Osteocyte (in vitro differentiated cells): ENCODE data around the gene DENND5B. TPM values are rescaled to one million over a fixed set of nuclear protein-coding genes. Genes with fewer than 3 reads are reported as not detected.
"Not testable (repeated sequence)": the region's sequence is repeated elsewhere in the genome, so short reads cannot be mapped to it uniquely, and the experiment has no call there.

Experiments used
- DNase-seq: peaks from one replicate; pipeline ENCODE4 v3.0.0; 2021; ENCODE audit warnings: mixed read lengths; ENCODE audit not compliant: unreplicated experiment; ENCODE audit errors: extremely low spot score
- H3K27ac Mint-ChIP-seq: one replicate; pipeline ENCODE4 v1.8.0; 2021; ENCODE audit warnings: mild to moderate bottlenecking, mixed read lengths; ENCODE audit not compliant: unreplicated experiment
- H3K27me3 Mint-ChIP-seq: one replicate; pipeline ENCODE4 v1.8.0; 2021; ENCODE audit warnings: mixed read lengths; ENCODE audit not compliant: unreplicated experiment
- H3K36me3 Mint-ChIP-seq: one replicate; pipeline ENCODE4 v1.8.0; 2021; ENCODE audit warnings: mixed read lengths; ENCODE audit not compliant: unreplicated experiment
- H3K4me1 Mint-ChIP-seq: one replicate; pipeline ENCODE4 v1.8.0; 2021; ENCODE audit warnings: mixed read lengths; ENCODE audit not compliant: unreplicated experiment
- H3K4me3 Mint-ChIP-seq: one replicate; pipeline ENCODE4 v1.8.0; 2021; ENCODE audit warnings: mild to moderate bottlenecking, moderate library complexity, mixed read lengths; ENCODE audit not compliant: unreplicated experiment
- H3K9me3 Mint-ChIP-seq: one replicate; pipeline ENCODE4 v1.8.0; 2021; ENCODE audit warnings: mixed read lengths; ENCODE audit not compliant: unreplicated experiment
- CTCF ChIP-seq: fragments of 200-600 bp; sonication (generic); IDR thresholded peaks from 2 replicates; pipeline ENCODE4 v1.5.0; 2021; ENCODE audit warnings: antibody characterized with exemption, mild to moderate bottlenecking, moderate library complexity
- total RNA-seq: library from RNA; stranded (reverse); gene quantifications from 2 replicates; pipeline ENCODE4 v1.2.1, GENCODE V29; 2021

The DENND5B gene
- total RNA-seq, 1 donor from 2014 or later: 17.8 TPM

- no peaks in the 10 kb centered on the region for H3K9me3 Mint-ChIP-seq
- H3K36me3 Mint-ChIP-seq: peaks cover 10% of the 10 kb centered on the region
- TF ChIP-seq CTCF: no peak
Measured at GRCh38 chr12:31478425-31478824, 112.5 kb downstream of the DENND5B start.

GRCh38 chr12:31477687-31478086 lies 113.2 kb downstream of the DENND5B start:
- Mint-ChIP-seq H3K4me1 (peaks cover 9% of the 10 kb centered on the region), H3K27ac (no peak overlapping the region), H3K27me3 (no peaks in the 10 kb centered on the region), H3K36me3 (peaks cover 10% of the 10 kb centered on the region), H3K9me3 (no peaks in the 10 kb centered on the region), H3K4me3 (no peak overlapping the region)
- no peak for DNase-seq
- no peak for TF ChIP-seq CTCF

More at GRCh38 chr12:31478425-31478824, 112.5 kb downstream of the DENND5B start:
- H3K4me1 Mint-ChIP-seq: peaks cover 14% of the 10 kb centered on the region
- H3K4me3 Mint-ChIP-seq: no peak overlapping the region
- no peaks in the 10 kb centered on the region for H3K27me3 Mint-ChIP-seq
- no peak overlapping the region for H3K27ac Mint-ChIP-seq
- DNase-seq: no peak

GRCh38 chr12:31476437-31476836 lies 114.5 kb downstream of the DENND5B start:
- H3K27ac Mint-ChIP-seq: no peak overlapping the region

GRCh38 chr12:31475610-31476009 lies 115.3 kb downstream of the DENND5B start:
- H3K9me3 Mint-ChIP-seq, H3K36me3 Mint-ChIP-seq, H3K4me3 Mint-ChIP-seq, H3K27ac Mint-ChIP-seq, H3K27me3 Mint-ChIP-seq, H3K4me1 Mint-ChIP-seq, DNase-seq: not testable (repeated sequence)

More at GRCh38 chr12:31476437-31476836, 114.5 kb downstream of the DENND5B start:
- no peak for DNase-seq
- Mint-ChIP-seq H3K4me1 (peaks cover 12% of the 10 kb centered on the region), H3K4me3 (no peak overlapping the region), H3K9me3 (no peaks in the 10 kb centered on the region), H3K27me3 (no peaks in the 10 kb centered on the region), H3K36me3 (peaks cover 10% of the 10 kb centered on the region)
- TF ChIP-seq CTCF: no peak

- Mint-ChIP-seq H3K4me3 (no peak overlapping the region), H3K27me3 (no peaks in the 10 kb centered on the region), H3K36me3 (peaks cover 10% of the 10 kb centered on the region), H3K9me3 (no peaks in the 10 kb centered on the region), H3K27ac (no peak overlapping the region), H3K4me1 (peaks cover 7% of the 10 kb centered on the region)
- no peak for TF ChIP-seq CTCF
- DNase-seq: no peak
Measured at GRCh38 chr12:31474751-31475150, 116.2 kb downstream of the DENND5B start.

GRCh38 chr12:31471823-31472222 lies 119.1 kb downstream of the DENND5B start:
- Mint-ChIP-seq H3K27ac (no peak overlapping the region), H3K4me3 (no peak overlapping the region), H3K4me1 (peaks cover 7% of the 10 kb centered on the region), H3K27me3 (no peaks in the 10 kb centered on the region), H3K9me3 (no peaks in the 10 kb centered on the region), H3K36me3 (peaks cover 6% of the 10 kb centered on the region)
- DNase-seq: no peak
- no peak for TF ChIP-seq CTCF
